Measurements from ENCODE around the gene ARL8B.

DNA sequence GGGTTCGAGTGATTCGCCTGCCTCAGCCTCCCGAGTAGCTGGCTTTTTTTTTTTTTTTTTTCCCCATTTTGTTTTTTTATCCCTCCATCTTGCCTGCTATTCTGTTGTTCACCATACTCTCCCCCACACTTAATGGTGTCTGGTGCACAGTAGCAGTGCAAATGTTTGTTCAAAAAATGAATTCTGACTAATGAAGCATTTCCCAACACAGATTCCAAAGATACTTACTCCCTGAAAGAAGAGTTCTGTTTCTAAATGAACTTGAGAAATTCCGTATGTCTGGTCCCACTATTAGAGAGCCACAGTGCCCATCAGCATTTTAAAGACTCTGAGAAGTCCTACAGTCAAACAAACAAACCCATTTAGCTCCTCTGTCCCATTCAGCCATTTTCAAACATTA, 74.9 kb downstream of the ARL8B start:
- TF ChIP-seq POLR2A (IDR thresholded peaks at IDR 0.05; ENCODE audit: control extremely low read depth in 1 of 2, low read depth in 2 of 2, low read length in 2 of 2): no peak
- TF ChIP-seq, protein P1, sequence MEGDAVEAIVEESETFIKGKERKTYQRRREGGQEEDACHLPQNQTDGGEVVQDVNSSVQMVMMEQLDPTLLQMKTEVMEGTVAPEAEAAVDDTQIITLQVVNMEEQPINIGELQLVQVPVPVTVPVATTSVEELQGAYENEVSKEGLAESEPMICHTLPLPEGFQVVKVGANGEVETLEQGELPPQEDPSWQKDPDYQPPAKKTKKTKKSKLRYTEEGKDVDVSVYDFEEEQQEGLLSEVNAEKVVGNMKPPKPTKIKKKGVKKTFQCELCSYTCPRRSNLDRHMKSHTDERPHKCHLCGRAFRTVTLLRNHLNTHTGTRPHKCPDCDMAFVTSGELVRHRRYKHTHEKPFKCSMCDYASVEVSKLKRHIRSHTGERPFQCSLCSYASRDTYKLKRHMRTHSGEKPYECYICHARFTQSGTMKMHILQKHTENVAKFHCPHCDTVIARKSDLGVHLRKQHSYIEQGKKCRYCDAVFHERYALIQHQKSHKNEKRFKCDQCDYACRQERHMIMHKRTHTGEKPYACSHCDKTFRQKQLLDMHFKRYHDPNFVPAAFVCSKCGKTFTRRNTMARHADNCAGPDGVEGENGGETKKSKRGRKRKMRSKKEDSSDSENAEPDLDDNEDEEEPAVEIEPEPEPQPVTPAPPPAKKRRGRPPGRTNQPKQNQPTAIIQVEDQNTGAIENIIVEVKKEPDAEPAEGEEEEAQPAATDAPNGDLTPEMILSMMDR (IDR thresholded peaks at IDR 0.05; ENCODE audit: control extremely low read depth in 1 of 3, insufficient read depth in 1 of 3, low read depth in 1 of 3, low read length in 3 of 3): no peak
- TF ChIP-seq TAF1 (IDR thresholded peaks at IDR 0.05; ENCODE audit: low read depth, low read length): no peak
- TF ChIP-seq SUZ12 (IDR thresholded peaks at IDR 0.05; ENCODE audit: low read length): no peak
- TF ChIP-seq, protein P2, sequence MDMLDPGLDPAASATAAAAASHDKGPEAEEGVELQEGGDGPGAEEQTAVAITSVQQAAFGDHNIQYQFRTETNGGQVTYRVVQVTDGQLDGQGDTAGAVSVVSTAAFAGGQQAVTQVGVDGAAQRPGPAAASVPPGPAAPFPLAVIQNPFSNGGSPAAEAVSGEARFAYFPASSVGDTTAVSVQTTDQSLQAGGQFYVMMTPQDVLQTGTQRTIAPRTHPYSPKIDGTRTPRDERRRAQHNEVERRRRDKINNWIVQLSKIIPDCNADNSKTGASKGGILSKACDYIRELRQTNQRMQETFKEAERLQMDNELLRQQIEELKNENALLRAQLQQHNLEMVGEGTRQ (IDR thresholded peaks at IDR 0.05; ENCODE audit: low read length): no peak

Measured in H1 (cell line).